Testis (tissue), 3 donors: Measurements from ENCODE around the gene ERFE. TPM values are rescaled to one million over a fixed set of nuclear protein-coding genes. Genes with fewer than 3 reads are reported as not detected.

Experiments
- DNase-seq: peaks from one replicate; pipeline ENCODE4 v3.0.0-alpha.2; 2019
- H3K27ac ChIP-seq, 2 donors: fragments of 200-600 bp; sonication (generic); one replicate each; pipeline ENCODE4 v1.5.1; 2019
- H3K27me3 ChIP-seq: fragments of 200-600 bp; sonication (generic); one replicate; pipeline ENCODE4 v1.5.1; 2019
- H3K36me3 ChIP-seq: fragments of 200-600 bp; sonication (generic); one replicate; pipeline ENCODE4 v1.5.1; 2017; ENCODE audit warnings: low read depth; ENCODE audit errors: missing control alignments
- H3K4me1 ChIP-seq: fragments of 200-600 bp; sonication (generic); one replicate; pipeline ENCODE4 v1.5.1; 2019
- H3K4me3 ChIP-seq, 2 donors: fragments of 200-600 bp; sonication (generic); one replicate each; pipeline ENCODE4 v1.5.1; 2017 to 2019
- H3K9me3 ChIP-seq: fragments of 200-600 bp; sonication (generic); one replicate; pipeline ENCODE4 v1.5.1; 2017
- CTCF ChIP-seq, 3 experiments: fragments of 450-650 bp in 2 of 3; fragments of 200-600 bp in 1 of 3; sonication (generic) in 1 of 3; IDR thresholded peaks; one replicate each; pipeline ENCODE4 v1.5.1; 2016 to 2019; ENCODE audit warnings: antibody characterized with exemption in 3 of 3, mild to moderate bottlenecking in 2 of 3, moderate library complexity in 1 of 3
- POLR2A ChIP-seq: fragments of 450-650 bp; IDR thresholded peaks from one replicate; pipeline ENCODE4 v1.6.1; 2017; ENCODE audit warnings: antibody characterized with exemption, mild to moderate bottlenecking, moderate library complexity
- WGBS, 2 donors: methylation state at CpG; one replicate each; pipeline ENCODE4 v1.1.5; 2018; 5-methylcytosine and 5-hydroxymethylcytosine counted together
- intact Hi-C: fragments of 100-400 bp; cut with DNase I; formaldehyde crosslinking; loops from one replicate; pipeline ENCODE4 v1.15.1; 2023; ENCODE audit warnings: low total_unique reads
- polyA plus RNA-seq: library from polyadenylated mRNA; stranded (reverse); fragments of 350-450 nt; fragmentation: Illumina TruSeq; extraction: RNeasy Lipid Tissue Mini Kit (QIAGEN cat#74804); gene quantifications from one replicate; pipeline ENCODE4 v1.2.3, GENCODE V29; 2014; ENCODE audit warnings: low read depth, low replicate concordance; ENCODE audit not compliant: insufficient read depth
- total RNA-seq, 2 donors: library from RNA; depleted of rRNA; stranded (reverse); fragments of >200 nt; gene quantifications; one replicate each; pipeline ENCODE4 v1.2.3, GENCODE V29; 2016

Gene ERFE
- total and polyA plus RNA-seq, 3 donors from 2014 or later: 9.5 to 31.0 (median 23.1) TPM

GRCh38 chr2:238124488-238125126 lies 34.2 kb upstream of the ERFE start:
- intact Hi-C loops: no loop called here
- no peak for DNase-seq
- WGBS, 2 donors: 80 to 90% methylated on average over 19 of the region's 19 CpGs
- TF ChIP-seq POLR2A (no peak), CTCF (IDR thresholded peaks at IDR 0.05) (no peak)
- H3K27ac ChIP-seq: no peak overlapping the region
- no peaks in the 10 kb centered on the region for H3K36me3 ChIP-seq
- no peaks in the 10 kb centered on the region for H3K27me3 ChIP-seq
- peaks cover 2% of the 10 kb centered on the region for H3K4me1 ChIP-seq
- H3K9me3 ChIP-seq: no peaks in the 10 kb centered on the region
- no peak overlapping the region for H3K4me3 ChIP-seq

GRCh38 chr2:238125127-238125885 lies 33.5 kb upstream of the ERFE start:
- peaks cover 2% of the 10 kb centered on the region for H3K4me1 ChIP-seq
- no peak for DNase-seq
- 80 to 87% methylated on average over 3 to 18 of the region's 20 CpGs for WGBS, 2 donors
- H3K36me3 ChIP-seq: no peaks in the 10 kb centered on the region
- intact Hi-C loops: no loop called here
- no peak for TF ChIP-seq CTCF (IDR thresholded peaks at IDR 0.05)
- no peak for TF ChIP-seq POLR2A
- no peak overlapping the region for H3K27ac ChIP-seq
- H3K27me3 ChIP-seq: no peaks in the 10 kb centered on the region
- H3K4me3 ChIP-seq: no peak overlapping the region
- no peaks in the 10 kb centered on the region for H3K9me3 ChIP-seq

GRCh38 chr2:238126338-238126737 lies 32.4 kb upstream of the ERFE start:
- 67 to 88% methylated on average over 2 of the region's 2 CpGs for WGBS, 2 donors
- no peaks in the 10 kb centered on the region for H3K36me3 ChIP-seq
- intact Hi-C loops: no loop called here
- H3K27ac ChIP-seq: no peak overlapping the region
- H3K9me3 ChIP-seq: no peaks in the 10 kb centered on the region
- DNase-seq: no peak
- TF ChIP-seq POLR2A: no peak
- TF ChIP-seq CTCF (IDR thresholded peaks at IDR 0.05): no peak
- no peak overlapping the region for H3K4me3 ChIP-seq
- peaks cover 2% of the 10 kb centered on the region for H3K4me1 ChIP-seq
- H3K27me3 ChIP-seq: no peaks in the 10 kb centered on the region

- WGBS, 2 donors: 62 to 70% methylated on average over 2 of the region's 2 CpGs
- no peak overlapping the region for H3K4me3 ChIP-seq
- intact Hi-C loops: no loop called here
These were observed 32.0 kb upstream of the ERFE start for GRCh38 chr2:238126775-238127164.

More at GRCh38 chr2:238126775-238127164, 32.0 kb upstream of the ERFE start:
- H3K4me1 ChIP-seq: peaks cover 2% of the 10 kb centered on the region
- H3K27ac ChIP-seq: no peak overlapping the region
- H3K27me3 ChIP-seq: no peaks in the 10 kb centered on the region
- H3K36me3 ChIP-seq: no peaks in the 10 kb centered on the region
- no peak for DNase-seq
- no peaks in the 10 kb centered on the region for H3K9me3 ChIP-seq
- TF ChIP-seq POLR2A (no peak), CTCF (IDR thresholded peaks at IDR 0.05) (no peak)
